ENCODE results near the gene ACTR3C.

Gene ACTR3C

GRCh38 chr7:150335108-150335773, 11.9 kb upstream of the ACTR3C start:
- Mint-ChIP-seq H3K27ac (no peak overlapping the region), H3K4me1 (peaks cover 7% of the 10 kb centered on the region), H3K4me3 (no peak overlapping the region), H3K36me3 (peaks cover 22% of the 10 kb centered on the region), H3K9me3 (no peaks in the 10 kb centered on the region), H3K27me3 (peaks cover 3% of the 10 kb centered on the region)
- no peak for DNase-seq (ENCODE audit: low spot score in 2 of 2)
- ATAC-seq (ENCODE audit: low read depth) = no peak

GRCh38 chr7:150334108-150334507, 10.8 kb upstream of the ACTR3C start:
- peaks cover 2% of the 10 kb centered on the region for H3K4me1 Mint-ChIP-seq
- H3K9me3 Mint-ChIP-seq = no peaks in the 10 kb centered on the region
- peaks cover 2% of the 10 kb centered on the region for H3K27me3 Mint-ChIP-seq
- ATAC-seq (ENCODE audit: low read depth) (no peak), DNase-seq (ENCODE audit: low spot score in 2 of 2) (no peak)
- H3K27ac Mint-ChIP-seq = no peak overlapping the region
- H3K4me3 Mint-ChIP-seq = no peak overlapping the region
- peaks cover 20% of the 10 kb centered on the region for H3K36me3 Mint-ChIP-seq

- no peak overlapping the region for H3K4me3 Mint-ChIP-seq
- H3K9me3 Mint-ChIP-seq = no peaks in the 10 kb centered on the region
- H3K4me1 Mint-ChIP-seq = peaks cover 2% of the 10 kb centered on the region
- peaks cover 25% of the 10 kb centered on the region for H3K36me3 Mint-ChIP-seq
- no peak for DNase-seq (ENCODE audit: low spot score in 2 of 2)
- no peak for ATAC-seq (ENCODE audit: low read depth)
- H3K27me3 Mint-ChIP-seq = peaks cover 2% of the 10 kb centered on the region
- no peak overlapping the region for H3K27ac Mint-ChIP-seq
These were observed 10.3 kb upstream of the ACTR3C start for GRCh38 chr7:150333659-150334058.

- Mint-ChIP-seq H3K36me3 (peaks cover 23% of the 10 kb centered on the region), H3K9me3 (no peaks in the 10 kb centered on the region), H3K4me3 (no peak overlapping the region), H3K27me3 (peaks cover 1% of the 10 kb centered on the region), H3K4me1 (peaks cover 2% of the 10 kb centered on the region), H3K27ac (no peak overlapping the region)
- no peak for ATAC-seq (ENCODE audit: low read depth)
- no peak for DNase-seq (ENCODE audit: low spot score in 2 of 2)
These were observed 9.7 kb upstream of the ACTR3C start for GRCh38 chr7:150332852-150333635.

- peaks cover 25% of the 10 kb centered on the region for H3K36me3 Mint-ChIP-seq
- H3K4me1 Mint-ChIP-seq = peaks cover 4% of the 10 kb centered on the region
- no peaks in the 10 kb centered on the region for H3K27me3 Mint-ChIP-seq
- ATAC-seq (ENCODE audit: low read depth) (no peak), DNase-seq (ENCODE audit: low spot score in 2 of 2) (no peak)
- no peak overlapping the region for H3K4me3 Mint-ChIP-seq
- H3K9me3 Mint-ChIP-seq = no peaks in the 10 kb centered on the region
- H3K27ac Mint-ChIP-seq = no peak overlapping the region
These were observed 7.0 kb upstream of the ACTR3C start for GRCh38 chr7:150330211-150330885.

GRCh38 chr7:150329331-150330120, 6.2 kb upstream of the ACTR3C start:
- no peak for ATAC-seq (ENCODE audit: low read depth)
- Mint-ChIP-seq H3K9me3 (no peaks in the 10 kb centered on the region), H3K27ac (no peak overlapping the region), H3K27me3 (no peaks in the 10 kb centered on the region), H3K4me1 (peaks cover 12% of the 10 kb centered on the region), H3K4me3 (no peak overlapping the region), H3K36me3 (peaks cover 27% of the 10 kb centered on the region)
- DNase-seq (ENCODE audit: low spot score in 2 of 2) = no peak

- H3K27me3 Mint-ChIP-seq = no peaks in the 10 kb centered on the region
- H3K27ac Mint-ChIP-seq = no peak overlapping the region
- H3K9me3 Mint-ChIP-seq = no peaks in the 10 kb centered on the region
- no peak overlapping the region for H3K4me3 Mint-ChIP-seq
- peaks cover 19% of the 10 kb centered on the region for H3K4me1 Mint-ChIP-seq
- no peak for ATAC-seq (ENCODE audit: low read depth)
- DNase-seq (ENCODE audit: low spot score in 2 of 2) = no peak
- peaks cover 27% of the 10 kb centered on the region for H3K36me3 Mint-ChIP-seq
These were observed 4.0 kb upstream of the ACTR3C start for GRCh38 chr7:150327308-150327707.

GRCh38 chr7:150326657-150327268, 3.4 kb upstream of the ACTR3C start:
- Mint-ChIP-seq H3K36me3 (peaks cover 25% of the 10 kb centered on the region), H3K27me3 (no peaks in the 10 kb centered on the region), H3K9me3 (no peaks in the 10 kb centered on the region), H3K27ac (no peak overlapping the region), H3K4me1 (peaks cover 23% of the 10 kb centered on the region), H3K4me3 (no peak overlapping the region)
- DNase-seq (ENCODE audit: low spot score in 2 of 2) (no peak), ATAC-seq (ENCODE audit: low read depth) (no peak)

- no peak overlapping the region for H3K27ac Mint-ChIP-seq
- H3K4me3 Mint-ChIP-seq = no peak overlapping the region
- no peaks in the 10 kb centered on the region for H3K27me3 Mint-ChIP-seq
- ATAC-seq (ENCODE audit: low read depth) (no peak), DNase-seq (ENCODE audit: low spot score in 2 of 2) (no peak)
- peaks cover 23% of the 10 kb centered on the region for H3K36me3 Mint-ChIP-seq
- peaks cover 28% of the 10 kb centered on the region for H3K4me1 Mint-ChIP-seq
- no peaks in the 10 kb centered on the region for H3K9me3 Mint-ChIP-seq
These were observed 2.6 kb upstream of the ACTR3C start for GRCh38 chr7:150325901-150326300.

GRCh38 chr7:150325110-150325611, 1.8 kb upstream of the ACTR3C start:
- ATAC-seq (ENCODE audit: low read depth) (no peak), DNase-seq (ENCODE audit: low spot score in 2 of 2) (no peak)
- H3K27me3 Mint-ChIP-seq = no peaks in the 10 kb centered on the region
- H3K4me1 Mint-ChIP-seq = peaks cover 29% of the 10 kb centered on the region
- peaks cover 20% of the 10 kb centered on the region for H3K36me3 Mint-ChIP-seq
- H3K9me3 Mint-ChIP-seq = no peaks in the 10 kb centered on the region
- H3K4me3 Mint-ChIP-seq = peak overlapping the region; percentile 90
- H3K27ac Mint-ChIP-seq = peak overlapping the region; percentile 89

GRCh38 chr7:150324373-150324961, 1.1 kb upstream of the ACTR3C start:
- Mint-ChIP-seq H3K9me3 (no peaks in the 10 kb centered on the region), H3K4me3 (peak overlapping the region; percentile 90), H3K27ac (peak overlapping the region; percentile 89), H3K36me3 (peaks cover 20% of the 10 kb centered on the region), H3K27me3 (no peaks in the 10 kb centered on the region), H3K4me1 (peaks cover 29% of the 10 kb centered on the region)
- ATAC-seq (ENCODE audit: low read depth) (no peak), DNase-seq (ENCODE audit: low spot score in 2 of 2) (no peak)

- Mint-ChIP-seq H3K36me3 (peaks cover 16% of the 10 kb centered on the region), H3K4me3 (peak overlapping the region; percentile 90), H3K4me1 (peaks cover 29% of the 10 kb centered on the region), H3K27ac (peak overlapping the region; percentile 89), H3K27me3 (no peaks in the 10 kb centered on the region), H3K9me3 (no peaks in the 10 kb centered on the region)
- peak; percentile 25 for ATAC-seq (ENCODE audit: low read depth)
- DNase-seq (ENCODE audit: low spot score in 2 of 2) = no peak
These were observed 482 bp upstream of the ACTR3C start for GRCh38 chr7:150323682-150324372.

All from memory B cell (primary cell).